Measurements from ENCODE around the gene GCNT3.

The GCNT3 gene, protein sequence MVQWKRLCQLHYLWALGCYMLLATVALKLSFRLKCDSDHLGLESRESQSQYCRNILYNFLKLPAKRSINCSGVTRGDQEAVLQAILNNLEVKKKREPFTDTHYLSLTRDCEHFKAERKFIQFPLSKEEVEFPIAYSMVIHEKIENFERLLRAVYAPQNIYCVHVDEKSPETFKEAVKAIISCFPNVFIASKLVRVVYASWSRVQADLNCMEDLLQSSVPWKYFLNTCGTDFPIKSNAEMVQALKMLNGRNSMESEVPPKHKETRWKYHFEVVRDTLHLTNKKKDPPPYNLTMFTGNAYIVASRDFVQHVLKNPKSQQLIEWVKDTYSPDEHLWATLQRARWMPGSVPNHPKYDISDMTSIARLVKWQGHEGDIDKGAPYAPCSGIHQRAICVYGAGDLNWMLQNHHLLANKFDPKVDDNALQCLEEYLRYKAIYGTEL

GRCh38 chr15:59611276-59612260 lies at the start of gene GCNT3:
TSS of gene GCNT3 (plus strand) at chr15:59611783. CDS start at chr15:59618239, 6,456 bp downstream.
- no peaks in the 10 kb centered on the region for H3K36me3 ChIP-seq (ENCODE audit: low read depth)
- ATAC-seq (ENCODE audit: low read depth): peak; percentile 74
- TF ChIP-seq CTCF (IDR thresholded peaks at IDR 0.05; ENCODE audit: poor library complexity, severe bottlenecking): no peak
- H3K27ac ChIP-seq (ENCODE audit: poor library complexity, severe bottlenecking): no peak within 1 kb of the TSS
- no peak within 1 kb of the TSS for H3K4me3 ChIP-seq (ENCODE audit: severe bottlenecking)
- no peaks in the 10 kb centered on the region for H3K9me3 ChIP-seq (ENCODE audit: severe bottlenecking)
- H3K27me3 ChIP-seq (ENCODE audit: insufficient read depth, poor library complexity, severe bottlenecking): no peaks in the 10 kb centered on the region
- peaks cover 13% of the 10 kb centered on the region for H3K4me1 ChIP-seq (ENCODE audit: insufficient read depth, poor library complexity, severe bottlenecking)
- no peak for DNase-seq (ENCODE audit: low spot score)

- peak; percentile 78 for TF ChIP-seq CTCF (IDR thresholded peaks at IDR 0.05; ENCODE audit: poor library complexity, severe bottlenecking)
- DNase-seq (ENCODE audit: low spot score) (no peak), ATAC-seq (ENCODE audit: low read depth) (no peak)
- H3K9me3 ChIP-seq (ENCODE audit: severe bottlenecking): peaks cover 15% of the 10 kb centered on the region
- no peaks in the 10 kb centered on the region; the same call in 1 of the 2 replicates for H3K36me3 ChIP-seq (ENCODE audit: low read depth)
- H3K27ac ChIP-seq (ENCODE audit: poor library complexity, severe bottlenecking): no peak overlapping the region
- peaks cover 17% of the 10 kb centered on the region for H3K4me1 ChIP-seq (ENCODE audit: insufficient read depth, poor library complexity, severe bottlenecking)
- H3K4me3 ChIP-seq (ENCODE audit: severe bottlenecking): no peak overlapping the region
- no peaks in the 10 kb centered on the region for H3K27me3 ChIP-seq (ENCODE audit: insufficient read depth, poor library complexity, severe bottlenecking)
Measured at GRCh38 chr15:59562448-59563186, 49.0 kb upstream of the GCNT3 start.

DNA sequence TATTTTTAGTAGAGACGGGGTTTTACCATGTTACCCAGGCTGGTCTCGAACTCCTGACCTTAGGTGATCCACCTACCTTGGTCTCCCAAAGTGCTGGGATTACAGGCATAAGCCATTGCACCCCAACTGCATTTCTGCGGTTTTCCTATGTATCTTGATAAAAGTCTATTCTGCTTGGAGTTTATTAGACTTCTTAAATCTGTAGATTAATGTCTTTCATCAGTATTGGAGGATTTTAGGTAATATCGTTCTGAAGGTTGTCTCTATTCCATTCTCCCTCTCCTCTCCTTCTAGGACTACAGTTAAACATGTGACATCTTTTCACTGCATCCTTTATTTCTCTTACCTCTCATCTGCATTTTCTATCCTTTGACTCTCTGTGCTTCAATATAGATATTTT lies 46.3 kb upstream of the GCNT3 start:
- ATAC-seq (ENCODE audit: low read depth) (no peak), DNase-seq (ENCODE audit: low spot score) (no peak)
- peaks cover 15% of the 10 kb centered on the region for H3K9me3 ChIP-seq (ENCODE audit: severe bottlenecking)
- TF ChIP-seq CTCF (IDR thresholded peaks at IDR 0.05; ENCODE audit: poor library complexity, severe bottlenecking): no peak
- no peak overlapping the region for H3K27ac ChIP-seq (ENCODE audit: poor library complexity, severe bottlenecking)
- no peak overlapping the region for H3K4me3 ChIP-seq (ENCODE audit: severe bottlenecking)
- H3K27me3 ChIP-seq (ENCODE audit: insufficient read depth, poor library complexity, severe bottlenecking): no peaks in the 10 kb centered on the region
- H3K4me1 ChIP-seq (ENCODE audit: insufficient read depth, poor library complexity, severe bottlenecking): peaks cover 23% of the 10 kb centered on the region
- no peaks in the 10 kb centered on the region; the same call in 1 of the 2 replicates for H3K36me3 ChIP-seq (ENCODE audit: low read depth)

DNA sequence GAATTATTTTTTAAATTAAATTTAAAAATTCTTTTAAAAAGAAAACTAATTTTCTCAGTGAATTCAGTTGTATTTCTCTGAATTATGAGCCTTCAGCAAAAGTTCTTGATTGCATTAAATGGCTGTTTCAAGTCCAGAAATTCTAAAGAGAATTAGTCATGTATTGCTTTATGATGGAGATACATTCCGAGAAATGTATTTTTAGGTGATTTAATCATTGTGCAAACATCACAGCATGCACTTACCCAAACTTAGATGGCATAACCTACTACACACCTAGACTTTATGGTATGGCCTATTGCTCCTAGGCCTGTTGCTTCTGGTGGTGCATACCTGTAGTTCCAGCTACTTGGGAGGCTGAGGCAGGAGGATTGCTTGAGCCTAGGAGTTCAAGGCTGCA lies 44.3 kb upstream of the GCNT3 start:
- Histone ChIP-seq H3K9me3 (ENCODE audit: severe bottlenecking) (peaks cover 15% of the 10 kb centered on the region), H3K27ac (ENCODE audit: poor library complexity, severe bottlenecking) (peak overlapping the region; percentile 61), H3K36me3 (ENCODE audit: low read depth) (no peaks in the 10 kb centered on the region; the same call in 1 of the 2 replicates), H3K27me3 (ENCODE audit: insufficient read depth, poor library complexity, severe bottlenecking) (no peaks in the 10 kb centered on the region), H3K4me3 (ENCODE audit: severe bottlenecking) (no peak overlapping the region), H3K4me1 (ENCODE audit: insufficient read depth, poor library complexity, severe bottlenecking) (peaks cover 30% of the 10 kb centered on the region)
- ATAC-seq (ENCODE audit: low read depth) (peak; percentile 96), DNase-seq (ENCODE audit: low spot score) (no peak)
- TF ChIP-seq CTCF (IDR thresholded peaks at IDR 0.05; ENCODE audit: poor library complexity, severe bottlenecking): no peak

All from RWPE2 (cell line).